ENCODE measurements around the gene ADGRG6.

DNA sequence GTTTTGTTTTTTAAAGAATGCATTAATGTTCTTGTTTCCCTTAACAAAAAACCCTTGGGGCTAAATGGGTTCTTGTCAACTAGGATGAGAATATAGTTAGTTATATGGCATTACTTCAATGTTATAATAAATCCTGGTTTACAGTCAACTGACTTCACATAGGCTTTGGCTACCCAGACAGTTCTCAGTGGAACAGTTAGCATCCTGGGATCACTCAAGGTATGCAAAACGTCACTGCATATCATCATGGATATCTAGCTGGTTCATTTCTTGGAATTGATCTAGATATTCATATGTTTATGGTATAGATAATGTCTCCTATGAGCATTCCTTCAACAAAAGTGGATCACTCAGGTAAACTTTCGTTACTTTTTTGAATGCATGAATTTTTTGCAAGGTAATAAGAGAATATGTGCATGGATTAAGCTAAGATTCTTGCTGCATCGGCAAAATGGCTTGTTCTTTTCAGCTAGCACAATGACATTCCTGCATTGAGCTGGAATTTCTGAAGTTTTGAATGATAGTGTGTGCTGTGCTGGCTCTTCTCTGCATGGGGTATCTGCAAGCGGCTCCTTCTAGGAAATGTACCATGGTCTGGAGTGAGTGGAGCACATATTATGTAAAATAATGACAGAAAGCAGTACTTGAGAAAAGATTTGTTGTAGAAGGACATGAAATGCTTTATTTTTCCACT is 138.9 kb downstream of the ADGRG6 start:
- TF ChIP-seq CTCF (conservative IDR thresholded peaks at IDR 0.05; ENCODE audit: low read depth, low read length) (no peak), EZH2 (IDR thresholded peaks at IDR 0.05; ENCODE audit: borderline replicate concordance, low read depth, low read length, poor library complexity, severe bottlenecking) (no peak)

All from A673 (cell line).